ENCODE data around the gene VRK1.

DNA sequence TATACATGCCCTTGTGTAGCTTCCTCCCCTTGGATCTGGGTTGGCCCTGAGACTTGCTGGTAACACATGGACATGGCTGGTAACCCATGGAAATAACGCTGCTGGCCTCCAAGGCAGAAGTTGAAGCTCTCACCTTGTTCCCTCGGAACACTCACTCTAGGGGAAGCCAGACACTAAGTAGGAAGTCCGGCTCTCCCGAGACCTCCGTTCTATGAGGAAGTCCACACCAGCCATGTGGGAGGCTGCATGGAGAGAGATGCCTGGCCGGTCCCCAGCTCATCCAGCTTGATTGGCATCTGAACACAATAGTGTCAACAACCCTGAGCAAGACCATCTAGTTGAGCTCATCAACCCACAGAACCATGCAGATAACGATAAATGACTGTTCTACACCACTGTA lies 39.7 kb upstream of the VRK1 start:
- TF ChIP-seq, protein P1, sequence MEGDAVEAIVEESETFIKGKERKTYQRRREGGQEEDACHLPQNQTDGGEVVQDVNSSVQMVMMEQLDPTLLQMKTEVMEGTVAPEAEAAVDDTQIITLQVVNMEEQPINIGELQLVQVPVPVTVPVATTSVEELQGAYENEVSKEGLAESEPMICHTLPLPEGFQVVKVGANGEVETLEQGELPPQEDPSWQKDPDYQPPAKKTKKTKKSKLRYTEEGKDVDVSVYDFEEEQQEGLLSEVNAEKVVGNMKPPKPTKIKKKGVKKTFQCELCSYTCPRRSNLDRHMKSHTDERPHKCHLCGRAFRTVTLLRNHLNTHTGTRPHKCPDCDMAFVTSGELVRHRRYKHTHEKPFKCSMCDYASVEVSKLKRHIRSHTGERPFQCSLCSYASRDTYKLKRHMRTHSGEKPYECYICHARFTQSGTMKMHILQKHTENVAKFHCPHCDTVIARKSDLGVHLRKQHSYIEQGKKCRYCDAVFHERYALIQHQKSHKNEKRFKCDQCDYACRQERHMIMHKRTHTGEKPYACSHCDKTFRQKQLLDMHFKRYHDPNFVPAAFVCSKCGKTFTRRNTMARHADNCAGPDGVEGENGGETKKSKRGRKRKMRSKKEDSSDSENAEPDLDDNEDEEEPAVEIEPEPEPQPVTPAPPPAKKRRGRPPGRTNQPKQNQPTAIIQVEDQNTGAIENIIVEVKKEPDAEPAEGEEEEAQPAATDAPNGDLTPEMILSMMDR (conservative IDR thresholded peaks at IDR 0.05; ENCODE audit: low read length) = no peak
- no peak for TF ChIP-seq EZH2phosphoT487 (IDR thresholded peaks at IDR 0.05; ENCODE audit: borderline replicate concordance)

All from Loucy (cell line).